Thyroid gland (tissue), 4 donors: ENCODE results near the gene GPR35.

Experiments used
- POLR2A ChIP-seq, 2 donors: fragments of 450-650 bp; IDR thresholded peaks; one replicate each; pipeline ENCODE4 v1.6.1; 2017; ENCODE audit warnings: antibody characterized with exemption in 2 of 2, mild to moderate bottlenecking in 2 of 2, moderate library complexity in 1 of 2
- TF ChIP-seq, protein P1 (sequence below), 6 experiments: fragments of 200-600 bp in 3 of 6; fragments of 450-650 bp in 3 of 6; sonication (generic) in 3 of 6; IDR thresholded peaks; one replicate each; pipeline ENCODE4 v1.5.1; 2016 to 2019; ENCODE audit warnings: antibody characterized with exemption in 6 of 6, mild to moderate bottlenecking in 2 of 6, inconsistent platforms in 1 of 6, moderate library complexity in 1 of 6

DNA sequence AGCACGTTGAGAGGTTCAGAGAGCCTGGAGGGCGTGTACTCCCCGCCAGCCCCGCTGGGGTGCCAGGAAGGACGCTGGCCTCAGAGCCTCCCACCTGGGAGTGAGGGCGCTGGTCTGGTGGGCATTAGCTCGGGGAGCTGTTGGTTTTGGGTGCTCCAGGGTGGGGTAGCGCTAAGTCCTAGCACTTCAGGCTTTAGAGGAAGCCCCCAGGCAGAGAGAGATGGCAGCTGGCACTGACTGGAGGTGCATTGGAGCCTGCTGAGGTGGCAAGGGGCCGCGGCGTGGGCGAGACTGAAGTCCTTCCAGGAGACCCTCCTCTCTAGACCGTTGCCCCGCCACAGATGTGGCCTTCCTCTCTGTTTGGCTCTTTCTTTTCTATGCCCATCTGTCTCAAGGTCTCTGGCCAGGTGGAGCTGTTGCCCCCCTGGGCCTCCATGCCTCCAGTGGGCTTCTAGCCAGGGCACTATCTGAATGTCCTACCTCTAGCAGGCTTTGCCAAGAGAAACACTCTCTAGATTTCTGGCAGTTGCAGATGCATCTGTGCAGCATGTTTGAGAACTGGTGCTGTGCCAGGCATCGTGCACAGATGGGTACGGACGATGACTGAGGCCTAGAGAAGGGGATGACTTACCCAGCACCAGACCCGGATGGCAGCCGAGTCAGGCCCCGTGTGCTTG, 32.1 kb upstream of the GPR35 start:
- TF ChIP-seq, protein P1, sequence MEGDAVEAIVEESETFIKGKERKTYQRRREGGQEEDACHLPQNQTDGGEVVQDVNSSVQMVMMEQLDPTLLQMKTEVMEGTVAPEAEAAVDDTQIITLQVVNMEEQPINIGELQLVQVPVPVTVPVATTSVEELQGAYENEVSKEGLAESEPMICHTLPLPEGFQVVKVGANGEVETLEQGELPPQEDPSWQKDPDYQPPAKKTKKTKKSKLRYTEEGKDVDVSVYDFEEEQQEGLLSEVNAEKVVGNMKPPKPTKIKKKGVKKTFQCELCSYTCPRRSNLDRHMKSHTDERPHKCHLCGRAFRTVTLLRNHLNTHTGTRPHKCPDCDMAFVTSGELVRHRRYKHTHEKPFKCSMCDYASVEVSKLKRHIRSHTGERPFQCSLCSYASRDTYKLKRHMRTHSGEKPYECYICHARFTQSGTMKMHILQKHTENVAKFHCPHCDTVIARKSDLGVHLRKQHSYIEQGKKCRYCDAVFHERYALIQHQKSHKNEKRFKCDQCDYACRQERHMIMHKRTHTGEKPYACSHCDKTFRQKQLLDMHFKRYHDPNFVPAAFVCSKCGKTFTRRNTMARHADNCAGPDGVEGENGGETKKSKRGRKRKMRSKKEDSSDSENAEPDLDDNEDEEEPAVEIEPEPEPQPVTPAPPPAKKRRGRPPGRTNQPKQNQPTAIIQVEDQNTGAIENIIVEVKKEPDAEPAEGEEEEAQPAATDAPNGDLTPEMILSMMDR (IDR thresholded peaks at IDR 0.05), result no peak
- no peak for TF ChIP-seq POLR2A (IDR thresholded peaks at IDR 0.05)
